Neural cell (in vitro differentiated cells): Measurements from ENCODE around the gene RNF212. TPM values are rescaled to one million over a fixed set of nuclear protein-coding genes. Genes with fewer than 3 reads are reported as not detected.

ENCODE experiments used
- H2AFZ ChIP-seq: fragments of 200-600, 300-800 bp; sonication (generic), shearing (Covaris generic); 2 replicates; pipeline ENCODE4 v1.6.0; 2014; ENCODE audit warnings: low read depth, mild to moderate bottlenecking, antibody characterized with exemption, low read length, moderate library complexity
- H3F3A ChIP-seq: fragments of 200-600 bp; shearing (Covaris generic); 2 replicates; pipeline ENCODE4 v1.6.1; 2016; ENCODE audit warnings: mild to moderate bottlenecking, moderate library complexity, mixed read lengths, antibody characterized with exemption, low read length; ENCODE audit not compliant: insufficient read depth, poor library complexity, severe bottlenecking
- H3K27ac ChIP-seq: fragments of 200-600, 300-800 bp; sonication (generic), shearing (Covaris generic); 2 replicates; pipeline ENCODE4 v1.5.1; 2014; ENCODE audit warnings: mild to moderate bottlenecking, low read length, moderate library complexity
- H3K27me3 ChIP-seq: fragments of 300-800, 200-600 bp; sonication (generic), shearing (Covaris generic); 2 replicates; pipeline ENCODE4 v1.6.0; 2014; ENCODE audit warnings: mild to moderate bottlenecking, low read depth, low read length, moderate library complexity; ENCODE audit not compliant: insufficient read depth
- H3K36me3 ChIP-seq: fragments of 300-800, 200-600 bp; sonication (generic), shearing (Covaris generic); 2 replicates; pipeline ENCODE4 v1.5.1; 2014; ENCODE audit warnings: mild to moderate bottlenecking, antibody characterized with exemption, low read length, moderate library complexity; ENCODE audit not compliant: insufficient read depth
- H3K4me2 ChIP-seq: fragments of 300-800, 200-600 bp; sonication (generic), shearing (Covaris generic); 2 replicates; pipeline ENCODE4 v1.6.0; 2014; ENCODE audit warnings: mild to moderate bottlenecking, low read length
- H3K4me3 ChIP-seq: fragments of 300-800, 200-600 bp; sonication (generic), shearing (Covaris generic); 2 replicates; pipeline ENCODE4 v1.5.1; 2014; ENCODE audit warnings: mild to moderate bottlenecking, low read length, moderate library complexity
- H3K79me2 ChIP-seq: fragments of 200-600 bp; shearing (Covaris generic); replicated peaks from 2 replicates; pipeline ENCODE4 v1.6.0; 2014; ENCODE audit warnings: mild to moderate bottlenecking, low read length, moderate library complexity; ENCODE audit not compliant: insufficient read depth
- H3K9ac ChIP-seq: fragments of 300-800, 200-600 bp; sonication (generic), shearing (Covaris generic); 2 replicates; pipeline ENCODE4 v1.6.1; 2016; ENCODE audit warnings: mild to moderate bottlenecking, low read length, mixed read lengths
- H3K9me2 ChIP-seq: fragments of 200-600 bp; shearing (Covaris generic); 2 replicates; pipeline ENCODE4 v1.6.1; 2016; ENCODE audit warnings: mild to moderate bottlenecking, low read length, mixed read lengths; ENCODE audit not compliant: insufficient read depth
- H3K9me3 ChIP-seq: fragments of 200-600, 300-800 bp; sonication (generic), shearing (Covaris generic); 2 replicates; pipeline ENCODE4 v1.6.1; 2016; ENCODE audit warnings: mild to moderate bottlenecking, mixed run types, low read length, moderate library complexity, mixed read lengths
- H4K20me1 ChIP-seq: fragments of 200-600 bp; shearing (Covaris generic); 2 replicates; pipeline ENCODE4 v1.6.1; 2016; ENCODE audit warnings: mild to moderate bottlenecking, mixed run types; ENCODE audit not compliant: insufficient read depth
- EP300 ChIP-seq: fragments of 450-650 bp; conservative IDR thresholded peaks from 2 replicates; pipeline ENCODE4 v1.6.1; 2014; ENCODE audit warnings: antibody characterized with exemption, mild to moderate bottlenecking, moderate library complexity; ENCODE audit not compliant: poor library complexity, severe bottlenecking
- EZH2 ChIP-seq: fragments of 200-600, 300-800 bp; shearing (Covaris generic), sonication (generic); IDR thresholded peaks from 2 replicates; pipeline ENCODE4 v1.6.1; 2014; ENCODE audit warnings: antibody characterized with exemption, low read length, borderline replicate concordance, mild to moderate bottlenecking; ENCODE audit not compliant: insufficient read depth, poor library complexity, severe bottlenecking
- MXI1 ChIP-seq: fragments of 450-650 bp; conservative IDR thresholded peaks from 2 replicates; pipeline ENCODE4 v1.6.1; 2014; ENCODE audit warnings: antibody characterized with exemption, mild to moderate bottlenecking; ENCODE audit not compliant: poor library complexity, severe bottlenecking
- POLR2AphosphoS5 ChIP-seq: IDR thresholded peaks from 2 replicates; pipeline ENCODE4 v1.6.1; 2012
- RAD21 ChIP-seq: fragments of 450-650 bp; conservative IDR thresholded peaks from 2 replicates; pipeline ENCODE4 v1.6.1; 2014; ENCODE audit warnings: antibody characterized with exemption, mild to moderate bottlenecking, moderate library complexity
- SMC3 ChIP-seq: fragments of 450-650 bp; conservative IDR thresholded peaks from 2 replicates; pipeline ENCODE4 v1.6.1; 2014; ENCODE audit warnings: antibody characterized with exemption, mild to moderate bottlenecking, moderate library complexity; ENCODE audit not compliant: poor library complexity
- TAF1 ChIP-seq: IDR thresholded peaks from 2 replicates; pipeline ENCODE4 v1.6.1; 2012; ENCODE audit warnings: low read depth
- polyA plus RNA-seq: library from polyadenylated mRNA; depleted of rRNA; stranded (reverse); fragments of >200 nt; gene quantifications from 2 replicates; pipeline ENCODE4 v1.2.3, GENCODE V29; 2014
- TF ChIP-seq, protein P1 (sequence below): fragments of 450-650 bp; IDR thresholded peaks from 2 replicates; pipeline ENCODE4 v1.5.1; 2014; ENCODE audit warnings: antibody characterized with exemption, mild to moderate bottlenecking, moderate library complexity; ENCODE audit not compliant: poor library complexity, severe bottlenecking
- TF ChIP-seq, protein P2 (sequence below): IDR thresholded peaks from 2 replicates; pipeline ENCODE4 v1.6.1; 2012; ENCODE audit warnings: borderline replicate concordance

RNF212 gene
- polyA plus RNA-seq, 1 donor from 2014 or later, result 1.5 TPM

DNA sequence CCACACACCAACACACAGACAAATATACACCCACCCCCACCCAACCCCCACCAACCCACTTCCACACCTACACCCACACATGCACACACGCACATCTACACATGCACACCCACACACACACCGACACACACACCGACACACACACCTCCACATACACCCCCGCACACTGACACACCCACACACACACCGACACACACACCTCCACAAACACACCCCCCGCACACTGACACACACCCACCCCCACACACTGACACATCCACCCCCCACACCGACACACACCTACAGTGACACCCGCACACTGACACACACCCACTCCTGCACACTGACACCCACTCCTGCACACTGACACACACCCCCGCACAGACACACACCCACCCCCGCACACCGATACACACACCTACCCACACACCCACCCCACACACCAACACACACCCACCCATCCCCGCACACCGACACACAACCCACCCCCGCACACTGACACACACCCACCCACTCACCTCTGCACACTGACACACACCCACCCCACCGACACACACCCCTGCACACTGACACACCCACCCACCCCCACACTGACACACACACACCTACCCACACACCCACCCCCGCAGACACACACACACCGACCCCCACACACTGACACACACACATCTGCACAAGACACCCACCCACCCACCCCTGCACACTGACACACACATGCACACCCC is 70.9 kb downstream of the RNF212 start:
- Histone ChIP-seq H3K9ac (no peak overlapping the region), H3K9me2 (no peaks in the 10 kb centered on the region), H3K27ac (no peak overlapping the region), H4K20me1 (no peaks in the 10 kb centered on the region), H3K4me2 (no peak overlapping the region), H3K36me3 (no peaks in the 10 kb centered on the region), H2AFZ (no peak overlapping the region), H3F3A (no peaks in the 10 kb centered on the region), H3K79me2 (no peaks in the 10 kb centered on the region), H3K27me3 (no peaks in the 10 kb centered on the region), H3K4me3 (no peak overlapping the region), H3K9me3 (no peaks in the 10 kb centered on the region)
- TF ChIP-seq EZH2 (no peak), MXI1 (no peak), EP300 (no peak), TAF1 (no peak), POLR2AphosphoS5 (no peak), SMC3 (no peak), RAD21 (no peak)
- TF ChIP-seq, protein P1, sequence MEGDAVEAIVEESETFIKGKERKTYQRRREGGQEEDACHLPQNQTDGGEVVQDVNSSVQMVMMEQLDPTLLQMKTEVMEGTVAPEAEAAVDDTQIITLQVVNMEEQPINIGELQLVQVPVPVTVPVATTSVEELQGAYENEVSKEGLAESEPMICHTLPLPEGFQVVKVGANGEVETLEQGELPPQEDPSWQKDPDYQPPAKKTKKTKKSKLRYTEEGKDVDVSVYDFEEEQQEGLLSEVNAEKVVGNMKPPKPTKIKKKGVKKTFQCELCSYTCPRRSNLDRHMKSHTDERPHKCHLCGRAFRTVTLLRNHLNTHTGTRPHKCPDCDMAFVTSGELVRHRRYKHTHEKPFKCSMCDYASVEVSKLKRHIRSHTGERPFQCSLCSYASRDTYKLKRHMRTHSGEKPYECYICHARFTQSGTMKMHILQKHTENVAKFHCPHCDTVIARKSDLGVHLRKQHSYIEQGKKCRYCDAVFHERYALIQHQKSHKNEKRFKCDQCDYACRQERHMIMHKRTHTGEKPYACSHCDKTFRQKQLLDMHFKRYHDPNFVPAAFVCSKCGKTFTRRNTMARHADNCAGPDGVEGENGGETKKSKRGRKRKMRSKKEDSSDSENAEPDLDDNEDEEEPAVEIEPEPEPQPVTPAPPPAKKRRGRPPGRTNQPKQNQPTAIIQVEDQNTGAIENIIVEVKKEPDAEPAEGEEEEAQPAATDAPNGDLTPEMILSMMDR, result no peak
- TF ChIP-seq, protein P2, sequence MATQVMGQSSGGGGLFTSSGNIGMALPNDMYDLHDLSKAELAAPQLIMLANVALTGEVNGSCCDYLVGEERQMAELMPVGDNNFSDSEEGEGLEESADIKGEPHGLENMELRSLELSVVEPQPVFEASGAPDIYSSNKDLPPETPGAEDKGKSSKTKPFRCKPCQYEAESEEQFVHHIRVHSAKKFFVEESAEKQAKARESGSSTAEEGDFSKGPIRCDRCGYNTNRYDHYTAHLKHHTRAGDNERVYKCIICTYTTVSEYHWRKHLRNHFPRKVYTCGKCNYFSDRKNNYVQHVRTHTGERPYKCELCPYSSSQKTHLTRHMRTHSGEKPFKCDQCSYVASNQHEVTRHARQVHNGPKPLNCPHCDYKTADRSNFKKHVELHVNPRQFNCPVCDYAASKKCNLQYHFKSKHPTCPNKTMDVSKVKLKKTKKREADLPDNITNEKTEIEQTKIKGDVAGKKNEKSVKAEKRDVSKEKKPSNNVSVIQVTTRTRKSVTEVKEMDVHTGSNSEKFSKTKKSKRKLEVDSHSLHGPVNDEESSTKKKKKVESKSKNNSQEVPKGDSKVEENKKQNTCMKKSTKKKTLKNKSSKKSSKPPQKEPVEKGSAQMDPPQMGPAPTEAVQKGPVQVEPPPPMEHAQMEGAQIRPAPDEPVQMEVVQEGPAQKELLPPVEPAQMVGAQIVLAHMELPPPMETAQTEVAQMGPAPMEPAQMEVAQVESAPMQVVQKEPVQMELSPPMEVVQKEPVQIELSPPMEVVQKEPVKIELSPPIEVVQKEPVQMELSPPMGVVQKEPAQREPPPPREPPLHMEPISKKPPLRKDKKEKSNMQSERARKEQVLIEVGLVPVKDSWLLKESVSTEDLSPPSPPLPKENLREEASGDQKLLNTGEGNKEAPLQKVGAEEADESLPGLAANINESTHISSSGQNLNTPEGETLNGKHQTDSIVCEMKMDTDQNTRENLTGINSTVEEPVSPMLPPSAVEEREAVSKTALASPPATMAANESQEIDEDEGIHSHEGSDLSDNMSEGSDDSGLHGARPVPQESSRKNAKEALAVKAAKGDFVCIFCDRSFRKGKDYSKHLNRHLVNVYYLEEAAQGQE, result no peak

DNA sequence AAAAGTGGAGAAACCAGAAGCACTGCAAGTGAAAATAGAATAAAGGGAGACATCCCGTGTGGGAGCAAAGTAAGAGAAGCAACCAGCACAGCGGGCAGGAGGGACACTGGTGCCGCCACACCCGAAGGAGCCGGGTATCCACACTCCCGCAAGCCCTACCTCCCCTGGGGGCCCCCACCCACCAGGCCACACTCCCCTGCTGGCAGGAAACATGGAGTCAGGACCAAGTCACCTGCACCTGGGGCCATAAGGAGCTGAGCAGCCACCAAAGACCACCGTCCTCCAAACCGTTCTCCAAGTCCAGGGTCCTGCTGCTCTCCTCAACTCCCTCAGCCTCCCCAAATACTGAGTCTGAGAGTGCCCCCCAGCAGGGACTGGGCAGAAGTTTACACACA is 71.4 kb downstream of the RNF212 start:
- no peaks in the 10 kb centered on the region for H3K36me3 ChIP-seq
- H3K4me3 ChIP-seq, result no peak overlapping the region
- no peaks in the 10 kb centered on the region for H3K9me3 ChIP-seq
- TF ChIP-seq MXI1, result no peak
- TF ChIP-seq EZH2, result no peak
- TF ChIP-seq, protein P2, result no peak
- no peak for TF ChIP-seq SMC3
- no peak for TF ChIP-seq POLR2AphosphoS5
- TF ChIP-seq RAD21, result no peak
- no peak for TF ChIP-seq EP300
- TF ChIP-seq, protein P1, result no peak
- no peak for TF ChIP-seq TAF1
- H2AFZ ChIP-seq, result no peak overlapping the region
- no peak overlapping the region for H3K4me2 ChIP-seq
- no peaks in the 10 kb centered on the region for H3K9me2 ChIP-seq
- no peaks in the 10 kb centered on the region for H4K20me1 ChIP-seq
- H3K27me3 ChIP-seq, result no peaks in the 10 kb centered on the region
- H3F3A ChIP-seq, result no peaks in the 10 kb centered on the region
- H3K9ac ChIP-seq, result no peak overlapping the region
- H3K27ac ChIP-seq, result no peak overlapping the region
- H3K79me2 ChIP-seq, result no peaks in the 10 kb centered on the region
